Measurements from ENCODE around the gene SLC38A7.

GRCh38 chr16:58732545-58733247, 48.1 kb upstream of the SLC38A7 start:
- TF ChIP-seq CTCF (IDR thresholded peaks at IDR 0.05) (no peak), ZFX (IDR thresholded peaks at IDR 0.05; ENCODE audit: borderline replicate concordance) (no peak)

All from 22Rv1 (cell line).